Measurements from ENCODE around the gene SMAD4. TPM values are rescaled to one million over a fixed set of nuclear protein-coding genes. Genes with fewer than 3 reads are reported as not detected.

The SMAD4 gene
- total and polyA plus RNA-seq, 2 donors (not counting 3 experiments of a cell fraction or from before 2014, with no cell fraction given): 63.5 to 82.8 TPM

GRCh38 chr18:51083398-51083797 lies 53.4 kb downstream of the SMAD4 start:
- CTCF ChIA-PET: interaction anchor here (0.9 kb wide), 1 partner anchor 26 kb away, joined by 3 read pairs; no protein-coding TSS in a partner anchor
- POLR2A ChIA-PET: no interaction called here
- dilution Hi-C loops (cut with MboI; ENCODE audit: extremely low pct_ligation_motif_present, low sequenced_read_pairs): no loop called here
- H3K9me1 ChIP-seq (replicated peaks; ENCODE audit: control insufficient read depth, extremely low read depth, insufficient read depth, low read length): no peaks in the 10 kb centered on the region
- no peak for DNase-seq (ENCODE audit: low read depth, low spot score)
- no TSS peak for BruUV-seq (replicated peaks)
- no peak for FAIRE-seq
- H3K36me3 ChIP-seq (ENCODE audit: control insufficient read depth in 2 of 2, extremely low read depth in 1 of 2, insufficient read depth in 2 of 2, low read length in 2 of 2): peaks cover 3 to 6% of the 10 kb centered on the region in 2 experiments
- peaks cover 17% of the 10 kb centered on the region for H3K4me1 ChIP-seq (ENCODE audit: control insufficient read depth, extremely low read depth, insufficient read depth, low read length)
- peaks cover 10% of the 10 kb centered on the region for H4K20me1 ChIP-seq (replicated peaks; ENCODE audit: control insufficient read depth, extremely low read depth, insufficient read depth, low read length)
- TF ChIP-seq MAX (IDR thresholded peaks at IDR 0.05; ENCODE audit: insufficient read depth, insufficient read length) (no peak), POLR2AphosphoS5 (IDR thresholded peaks at IDR 0.05; ENCODE audit: insufficient read depth, low read depth, low read length) (no peak), MYC (IDR thresholded peaks at IDR 0.05; ENCODE audit: low read depth, low read length) (no peak), EZH2 (IDR thresholded peaks at IDR 0.05; ENCODE audit: borderline replicate concordance, low read depth, low read length, severe bottlenecking) (no peak), JUN (IDR thresholded peaks at IDR 0.05; ENCODE audit: borderline replicate concordance, insufficient read depth, insufficient read length, low read depth) (no peak), POLR2A (IDR thresholded peaks at IDR 0.05; ENCODE audit: low read depth, low read length) (no peak), GATA2 (IDR thresholded peaks at IDR 0.05; ENCODE audit: insufficient read depth, insufficient read length, low read depth, low read length) (no peak), FOS (IDR thresholded peaks at IDR 0.05; ENCODE audit: borderline replicate concordance, insufficient read depth, low read length) (no peak), CTCF (IDR thresholded peaks at IDR 0.05; ENCODE audit: extremely low read depth in 1 of 2, insufficient read depth in 1 of 2, low read depth in 1 of 2, low read length in 2 of 2) (no peak)
- H2AFZ ChIP-seq (ENCODE audit: low read depth, low read length): no peak overlapping the region
- H3K4me2 ChIP-seq (ENCODE audit: insufficient read depth, low read length): no peak overlapping the region
- H3K9ac ChIP-seq (replicated peaks; ENCODE audit: extremely low read depth, insufficient read depth, low read length): no peak overlapping the region
- no peaks in the 10 kb centered on the region for H3K27me3 ChIP-seq (ENCODE audit: control insufficient read depth in 2 of 2, insufficient read depth in 2 of 2, low read length in 2 of 2)
- H3K9me3 ChIP-seq (replicated peaks; ENCODE audit: control insufficient read depth, insufficient read depth, low read length): no peaks in the 10 kb centered on the region
- peak overlapping the region; percentile 57 for H3K27ac ChIP-seq (ENCODE audit: insufficient read depth, low read depth, low read length)
- intact Hi-C loops (cut with micrococcal nuclease): loop anchor here (5.0 kb wide), 1 partner anchor 114 kb away; the partner anchor contains the start of gene MEX3C
- H3K79me2 ChIP-seq (ENCODE audit: control insufficient read depth, insufficient read depth, low read length): no peaks in the 10 kb centered on the region
- no peak overlapping the region for H3K4me3 ChIP-seq (replicated peaks in 1 of 3; ENCODE audit: insufficient read depth in 1 of 3, low read depth in 1 of 3, low read length in 3 of 3)
